ENCODE data around the gene PAX9.

- no peak for TF ChIP-seq CTCF (IDR thresholded peaks at IDR 0.05; ENCODE audit: borderline replicate concordance, extremely low read depth, low read length, poor library complexity, severe bottlenecking)
- no peak for TF ChIP-seq EZH2 (IDR thresholded peaks at IDR 0.05; ENCODE audit: borderline replicate concordance, low read depth, low read length, severe bottlenecking)
Measured at GRCh38 chr14:36724162-36724561, 62.5 kb downstream of the PAX9 start.
